Endothelial cell of umbilical vein (primary cell): ENCODE results near the gene ARHGEF7.
"Not testable (repeated sequence)": the region's sequence is repeated elsewhere in the genome, so short reads cannot be mapped to it uniquely, and the experiment has no call there.

Experiments
- EZH2 ChIP-seq: IDR thresholded peaks from 2 replicates; pipeline ENCODE4 v1.6.1; 2012; ENCODE audit warnings: borderline replicate concordance, low read depth, mild to moderate bottlenecking, moderate library complexity, low read length, inconsistent platforms; ENCODE audit not compliant: severe bottlenecking
- FOS ChIP-seq: IDR thresholded peaks from 2 replicates; pipeline ENCODE4 v1.6.1; 2011; ENCODE audit warnings: mild to moderate bottlenecking, low read length, moderate library complexity, borderline replicate concordance; ENCODE audit not compliant: insufficient read depth
- GATA2 ChIP-seq: IDR thresholded peaks from 2 replicates; pipeline ENCODE4 v1.7.0; 2011; ENCODE audit warnings: low read depth, mild to moderate bottlenecking, moderate library complexity, mixed read lengths, low read length; ENCODE audit not compliant: insufficient read length, insufficient read depth
- JUN ChIP-seq: IDR thresholded peaks from 2 replicates; pipeline ENCODE4 v1.6.1; 2011; ENCODE audit warnings: borderline replicate concordance, low read depth; ENCODE audit not compliant: insufficient read length, insufficient read depth
- MYC ChIP-seq: IDR thresholded peaks from one replicate; pipeline ENCODE4 v1.6.1; 2011; ENCODE audit warnings: mild to moderate bottlenecking, low read depth, low read length
- POLR2A ChIP-seq: IDR thresholded peaks from 2 replicates; pipeline ENCODE4 v1.6.1; 2012; ENCODE audit warnings: low read depth, mild to moderate bottlenecking, control low read depth, low read length
- POLR2AphosphoS5 ChIP-seq: IDR thresholded peaks from 2 replicates; pipeline ENCODE4 v1.6.1; 2012; ENCODE audit warnings: low read depth, mild to moderate bottlenecking, control low read depth, low read length, moderate library complexity; ENCODE audit not compliant: insufficient read depth
- TF ChIP-seq, protein P1 (sequence below), 2 donors: IDR thresholded peaks; 1 replicate in 1 of 2; 2 replicates in 1 of 2; pipeline ENCODE4 v1.5.1; 2011; ENCODE audit warnings: low read length in 2 of 2, mild to moderate bottlenecking in 2 of 2, moderate library complexity in 2 of 2, control low read depth in 1 of 2, inconsistent platforms in 1 of 2, low read depth in 1 of 2; ENCODE audit not compliant: insufficient read depth in 1 of 2; ENCODE audit errors: extremely low read depth in 1 of 2
- TF ChIP-seq, protein P2 (sequence below): IDR thresholded peaks from 2 replicates; pipeline ENCODE4 v1.6.1; 2011; ENCODE audit not compliant: insufficient read depth, insufficient read length

DNA sequence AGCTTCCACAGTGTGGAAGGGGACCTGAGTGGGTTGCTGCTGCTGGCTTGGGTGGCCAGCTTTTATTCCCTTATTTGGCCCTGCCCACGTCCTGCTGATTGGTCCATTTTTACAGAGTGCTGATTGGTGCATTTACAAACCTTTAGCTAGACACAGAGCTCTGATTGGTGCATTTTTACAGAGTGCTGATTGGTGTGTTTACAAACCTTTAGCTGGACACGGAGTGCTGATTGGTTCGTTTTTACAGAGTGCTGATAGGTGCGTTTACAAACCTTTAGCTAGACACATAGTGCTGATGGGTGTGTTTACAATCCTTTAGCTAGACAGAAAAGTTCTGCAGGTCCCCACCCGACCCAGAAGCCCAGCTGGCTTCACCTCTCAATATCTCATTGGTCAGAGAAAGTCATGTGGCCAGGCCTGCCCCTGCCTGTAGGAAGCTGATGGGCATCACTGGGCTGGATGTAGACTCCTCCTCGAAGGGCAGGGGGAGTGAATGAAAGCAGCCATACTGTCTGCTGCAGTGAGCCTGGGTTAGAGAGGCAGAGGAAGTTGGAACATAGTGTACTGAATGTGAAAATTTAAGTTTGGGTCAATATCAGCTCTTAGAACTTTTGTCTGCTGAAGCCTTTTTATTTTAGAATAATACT, 83.7 kb downstream of the ARHGEF7 start:
- TF ChIP-seq, protein P1, sequence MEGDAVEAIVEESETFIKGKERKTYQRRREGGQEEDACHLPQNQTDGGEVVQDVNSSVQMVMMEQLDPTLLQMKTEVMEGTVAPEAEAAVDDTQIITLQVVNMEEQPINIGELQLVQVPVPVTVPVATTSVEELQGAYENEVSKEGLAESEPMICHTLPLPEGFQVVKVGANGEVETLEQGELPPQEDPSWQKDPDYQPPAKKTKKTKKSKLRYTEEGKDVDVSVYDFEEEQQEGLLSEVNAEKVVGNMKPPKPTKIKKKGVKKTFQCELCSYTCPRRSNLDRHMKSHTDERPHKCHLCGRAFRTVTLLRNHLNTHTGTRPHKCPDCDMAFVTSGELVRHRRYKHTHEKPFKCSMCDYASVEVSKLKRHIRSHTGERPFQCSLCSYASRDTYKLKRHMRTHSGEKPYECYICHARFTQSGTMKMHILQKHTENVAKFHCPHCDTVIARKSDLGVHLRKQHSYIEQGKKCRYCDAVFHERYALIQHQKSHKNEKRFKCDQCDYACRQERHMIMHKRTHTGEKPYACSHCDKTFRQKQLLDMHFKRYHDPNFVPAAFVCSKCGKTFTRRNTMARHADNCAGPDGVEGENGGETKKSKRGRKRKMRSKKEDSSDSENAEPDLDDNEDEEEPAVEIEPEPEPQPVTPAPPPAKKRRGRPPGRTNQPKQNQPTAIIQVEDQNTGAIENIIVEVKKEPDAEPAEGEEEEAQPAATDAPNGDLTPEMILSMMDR (IDR thresholded peaks at IDR 0.05; ENCODE audit: extremely low read depth in 1 of 2, insufficient read depth in 1 of 2, low read depth in 1 of 2, low read length in 2 of 2), result not testable (repeated sequence)
- not testable (repeated sequence) for TF ChIP-seq POLR2AphosphoS5, JUN, POLR2A, EZH2, MYC, GATA2, FOS
- TF ChIP-seq, protein P2, sequence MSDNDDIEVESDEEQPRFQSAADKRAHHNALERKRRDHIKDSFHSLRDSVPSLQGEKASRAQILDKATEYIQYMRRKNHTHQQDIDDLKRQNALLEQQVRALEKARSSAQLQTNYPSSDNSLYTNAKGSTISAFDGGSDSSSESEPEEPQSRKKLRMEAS, result not testable (repeated sequence)
